HL-60 (cell line): ENCODE measurements around the gene PANX2.

Source experiments
- DNase-seq, 2 experiments: peaks; one replicate each; pipeline ENCODE4 v3.0.0-alpha.2; 2010 to 2020; ENCODE audit warnings: low read depth in 1 of 2, low spot score in 1 of 2
- H3K27ac ChIP-seq: fragments of 250-450 bp; sonication (Bioruptor Pico); replicated peaks from 2 replicates; pipeline ENCODE4 v1.5.1; 2020; ENCODE audit warnings: mild to moderate bottlenecking, moderate library complexity
- H3K27me3 ChIP-seq: fragments of 250-450 bp; sonication (Bioruptor Pico); 2 replicates; pipeline ENCODE4 v1.5.1; 2021; ENCODE audit warnings: mild to moderate bottlenecking, moderate library complexity; ENCODE audit not compliant: insufficient read depth, poor library complexity, severe bottlenecking
- H3K4me3 ChIP-seq: replicated peaks from 2 replicates; pipeline ENCODE4 v1.5.1; 2011; ENCODE audit warnings: mild to moderate bottlenecking, control low read depth, low read length; ENCODE audit not compliant: insufficient read depth
- GABPA ChIP-seq: IDR thresholded peaks from 2 replicates; pipeline ENCODE4 v1.6.1; 2012; ENCODE audit warnings: low read depth
- POLR2AphosphoS5 ChIP-seq: IDR thresholded peaks from 2 replicates; pipeline ENCODE4 v1.6.1; 2012; ENCODE audit warnings: low read depth
- SPI1 ChIP-seq: IDR thresholded peaks from 2 replicates; pipeline ENCODE4 v1.6.1; 2012; ENCODE audit warnings: low read depth, mild to moderate bottlenecking, borderline replicate concordance
- TF ChIP-seq, protein P1 (sequence below): IDR thresholded peaks from 2 replicates; pipeline ENCODE4 v1.6.1; 2012; ENCODE audit warnings: low read depth; ENCODE audit not compliant: insufficient replicate concordance
- TF ChIP-seq, protein P2 (sequence below): IDR thresholded peaks from one replicate; pipeline ENCODE4 v1.5.1; 2011; ENCODE audit warnings: low read length, control low read depth, inconsistent platforms; ENCODE audit not compliant: insufficient read depth

Gene PANX2

DNA sequence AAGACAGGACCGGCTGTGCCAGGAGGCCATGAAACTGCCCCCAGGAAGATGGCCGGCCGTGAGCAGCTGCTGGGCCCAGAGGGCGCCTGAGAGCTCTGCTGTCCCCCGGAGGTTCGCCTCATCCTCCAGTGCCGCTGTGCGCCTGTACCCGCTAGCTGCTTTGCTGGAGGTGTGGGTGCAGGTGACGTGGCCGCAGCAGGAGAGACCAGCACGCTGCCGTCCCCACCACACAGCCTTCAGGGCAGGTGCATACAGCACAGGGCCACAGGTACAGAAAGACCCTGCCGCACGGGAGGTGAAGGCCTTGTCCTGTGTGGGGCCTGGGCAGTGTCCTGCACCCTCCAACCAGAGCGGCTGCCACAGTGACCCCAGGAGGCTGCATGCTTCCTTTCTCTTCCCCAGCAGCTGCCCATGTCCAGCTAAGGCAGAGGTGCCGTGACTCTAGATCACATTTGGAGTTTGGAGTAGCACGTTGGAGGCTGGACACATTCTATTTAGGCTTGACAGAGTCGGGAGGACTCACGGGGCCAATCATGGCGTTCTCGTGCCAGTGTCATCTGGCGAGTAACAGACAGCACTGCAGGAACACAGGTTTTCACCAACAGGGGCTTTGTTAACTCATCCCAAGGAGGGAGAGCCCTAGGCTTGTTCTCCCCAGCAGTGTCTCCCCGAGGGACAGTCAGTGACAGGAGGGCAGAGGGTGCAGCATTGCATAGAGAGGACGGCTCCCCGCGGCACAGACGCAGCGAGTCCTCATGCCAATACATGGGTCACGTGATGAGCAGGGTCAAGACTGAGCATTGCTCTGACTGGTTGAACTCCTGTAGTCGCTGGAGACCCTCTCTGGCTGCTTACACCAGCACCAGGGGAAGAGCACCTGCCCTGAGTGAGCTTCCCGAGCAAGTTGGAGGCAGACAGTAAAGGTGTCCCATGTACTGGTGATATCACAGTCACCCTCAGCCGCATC lies 18.7 kb upstream of the PANX2 start:
- H3K27ac ChIP-seq = no peak overlapping the region
- no peaks in the 10 kb centered on the region for H3K27me3 ChIP-seq
- no peak overlapping the region for H3K4me3 ChIP-seq
- TF ChIP-seq SPI1 (no peak), POLR2AphosphoS5 (no peak), GABPA (no peak)
- TF ChIP-seq, protein P1, sequence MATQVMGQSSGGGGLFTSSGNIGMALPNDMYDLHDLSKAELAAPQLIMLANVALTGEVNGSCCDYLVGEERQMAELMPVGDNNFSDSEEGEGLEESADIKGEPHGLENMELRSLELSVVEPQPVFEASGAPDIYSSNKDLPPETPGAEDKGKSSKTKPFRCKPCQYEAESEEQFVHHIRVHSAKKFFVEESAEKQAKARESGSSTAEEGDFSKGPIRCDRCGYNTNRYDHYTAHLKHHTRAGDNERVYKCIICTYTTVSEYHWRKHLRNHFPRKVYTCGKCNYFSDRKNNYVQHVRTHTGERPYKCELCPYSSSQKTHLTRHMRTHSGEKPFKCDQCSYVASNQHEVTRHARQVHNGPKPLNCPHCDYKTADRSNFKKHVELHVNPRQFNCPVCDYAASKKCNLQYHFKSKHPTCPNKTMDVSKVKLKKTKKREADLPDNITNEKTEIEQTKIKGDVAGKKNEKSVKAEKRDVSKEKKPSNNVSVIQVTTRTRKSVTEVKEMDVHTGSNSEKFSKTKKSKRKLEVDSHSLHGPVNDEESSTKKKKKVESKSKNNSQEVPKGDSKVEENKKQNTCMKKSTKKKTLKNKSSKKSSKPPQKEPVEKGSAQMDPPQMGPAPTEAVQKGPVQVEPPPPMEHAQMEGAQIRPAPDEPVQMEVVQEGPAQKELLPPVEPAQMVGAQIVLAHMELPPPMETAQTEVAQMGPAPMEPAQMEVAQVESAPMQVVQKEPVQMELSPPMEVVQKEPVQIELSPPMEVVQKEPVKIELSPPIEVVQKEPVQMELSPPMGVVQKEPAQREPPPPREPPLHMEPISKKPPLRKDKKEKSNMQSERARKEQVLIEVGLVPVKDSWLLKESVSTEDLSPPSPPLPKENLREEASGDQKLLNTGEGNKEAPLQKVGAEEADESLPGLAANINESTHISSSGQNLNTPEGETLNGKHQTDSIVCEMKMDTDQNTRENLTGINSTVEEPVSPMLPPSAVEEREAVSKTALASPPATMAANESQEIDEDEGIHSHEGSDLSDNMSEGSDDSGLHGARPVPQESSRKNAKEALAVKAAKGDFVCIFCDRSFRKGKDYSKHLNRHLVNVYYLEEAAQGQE = no peak
- TF ChIP-seq, protein P2, sequence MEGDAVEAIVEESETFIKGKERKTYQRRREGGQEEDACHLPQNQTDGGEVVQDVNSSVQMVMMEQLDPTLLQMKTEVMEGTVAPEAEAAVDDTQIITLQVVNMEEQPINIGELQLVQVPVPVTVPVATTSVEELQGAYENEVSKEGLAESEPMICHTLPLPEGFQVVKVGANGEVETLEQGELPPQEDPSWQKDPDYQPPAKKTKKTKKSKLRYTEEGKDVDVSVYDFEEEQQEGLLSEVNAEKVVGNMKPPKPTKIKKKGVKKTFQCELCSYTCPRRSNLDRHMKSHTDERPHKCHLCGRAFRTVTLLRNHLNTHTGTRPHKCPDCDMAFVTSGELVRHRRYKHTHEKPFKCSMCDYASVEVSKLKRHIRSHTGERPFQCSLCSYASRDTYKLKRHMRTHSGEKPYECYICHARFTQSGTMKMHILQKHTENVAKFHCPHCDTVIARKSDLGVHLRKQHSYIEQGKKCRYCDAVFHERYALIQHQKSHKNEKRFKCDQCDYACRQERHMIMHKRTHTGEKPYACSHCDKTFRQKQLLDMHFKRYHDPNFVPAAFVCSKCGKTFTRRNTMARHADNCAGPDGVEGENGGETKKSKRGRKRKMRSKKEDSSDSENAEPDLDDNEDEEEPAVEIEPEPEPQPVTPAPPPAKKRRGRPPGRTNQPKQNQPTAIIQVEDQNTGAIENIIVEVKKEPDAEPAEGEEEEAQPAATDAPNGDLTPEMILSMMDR = no peak
- DNase-seq = no peak

DNA sequence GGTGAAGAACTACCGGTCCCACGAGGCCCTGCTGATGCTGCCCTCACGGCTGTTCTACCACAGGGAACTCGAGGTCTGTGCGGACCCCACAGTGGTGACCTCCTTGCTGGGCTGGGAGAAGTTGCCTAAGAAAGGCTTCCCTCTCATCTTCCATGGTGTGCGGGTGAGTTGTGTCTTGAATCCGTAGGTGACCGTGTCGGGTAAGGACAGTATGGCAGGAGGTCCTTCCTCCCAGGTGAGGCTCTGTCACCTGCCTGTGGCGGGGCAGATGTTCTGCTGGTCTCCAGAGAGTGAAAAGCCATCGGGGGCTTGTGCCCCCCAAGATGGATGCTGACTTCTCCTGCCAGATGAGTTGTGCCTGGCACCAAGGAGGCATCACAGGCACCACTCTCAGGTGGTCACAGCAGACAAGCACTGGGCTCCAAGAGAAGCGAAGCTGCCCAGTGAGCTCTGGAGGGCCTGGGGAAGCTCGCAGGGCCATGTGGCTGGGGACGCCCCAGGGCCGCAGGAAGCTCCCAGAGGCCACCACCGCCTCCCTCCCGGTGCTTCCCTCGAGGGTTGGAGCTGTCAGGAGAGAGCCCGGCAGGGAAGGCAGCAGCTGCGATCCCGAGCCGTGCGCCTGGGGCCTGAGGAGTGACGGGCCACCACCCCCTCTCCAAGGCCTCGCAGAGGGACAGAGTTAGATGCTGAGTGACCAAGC lies 17.3 kb upstream of the PANX2 start:
- TF ChIP-seq, protein P2 = no peak
- TF ChIP-seq, protein P1 = no peak
- no peak for TF ChIP-seq POLR2AphosphoS5
- no peak for TF ChIP-seq GABPA
- TF ChIP-seq SPI1 = no peak
- Histone ChIP-seq H3K27me3 (no peaks in the 10 kb centered on the region), H3K27ac (no peak overlapping the region), H3K4me3 (no peak overlapping the region)
- no peak for DNase-seq

DNA sequence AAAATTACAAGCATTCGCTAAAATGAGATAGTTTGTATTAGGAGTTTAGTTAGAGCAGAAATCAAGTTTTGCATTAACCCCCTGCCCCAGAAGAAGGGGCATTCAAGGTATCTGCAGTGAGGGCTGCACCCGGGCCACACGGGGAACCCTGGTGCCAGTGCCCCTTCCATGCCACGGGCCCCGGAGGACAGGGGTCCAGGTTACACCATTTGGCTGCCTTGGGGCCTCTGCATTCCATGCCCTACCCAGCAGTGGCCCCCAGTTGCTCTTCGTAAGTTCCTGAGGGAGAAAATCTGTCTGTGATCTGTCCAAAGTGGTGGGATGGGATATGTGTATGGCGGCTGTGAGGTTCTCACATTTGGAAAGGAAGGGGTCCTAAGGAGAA lies 16.8 kb upstream of the PANX2 start:
- H3K4me3 ChIP-seq = no peak overlapping the region
- TF ChIP-seq POLR2AphosphoS5 (no peak), SPI1 (no peak), GABPA (no peak)
- TF ChIP-seq, protein P2 = no peak
- TF ChIP-seq, protein P1 = no peak
- H3K27me3 ChIP-seq = no peaks in the 10 kb centered on the region
- DNase-seq = no peak
- no peak overlapping the region for H3K27ac ChIP-seq
